Parathyroid adenoma (tissue), 2 donors: ENCODE results near the gene TRMU.

ENCODE experiments used
- H2AFZ ChIP-seq: fragments of 300-600 bp; sonication (generic); one replicate; pipeline ENCODE4 v1.7.0; 2017; ENCODE audit warnings: antibody characterized with exemption, mild to moderate bottlenecking
- H3K27ac ChIP-seq: fragments of 300-600 bp; sonication (generic); one replicate; pipeline ENCODE4 v1.7.0; 2017
- H3K27me3 ChIP-seq: fragments of 300-600 bp; sonication (generic); one replicate; pipeline ENCODE4 v1.7.0; 2017; ENCODE audit warnings: low read length; ENCODE audit not compliant: control insufficient read depth, insufficient read depth
- H3K36me3 ChIP-seq: fragments of 300-600 bp; sonication (generic); one replicate; pipeline ENCODE4 v1.7.0; 2017; ENCODE audit warnings: low read length; ENCODE audit not compliant: control insufficient read depth, insufficient read depth
- H3K4me1 ChIP-seq: fragments of 300-600 bp; sonication (generic); one replicate; pipeline ENCODE4 v1.7.0; 2017; ENCODE audit warnings: control low read depth
- H3K4me2 ChIP-seq: fragments of 300-600 bp; sonication (generic); one replicate; pipeline ENCODE4 v1.7.0; 2017; ENCODE audit warnings: low read length
- H3K4me3 ChIP-seq: fragments of 300-600 bp; sonication (generic); one replicate; pipeline ENCODE4 v1.7.0; 2017; ENCODE audit warnings: low read depth, low read length
- H3K79me2 ChIP-seq: fragments of 300-600 bp; sonication (generic); one replicate; pipeline ENCODE4 v1.7.0; 2017; ENCODE audit warnings: control low read depth
- H3K9ac ChIP-seq: fragments of 300-600 bp; sonication (generic); one replicate; pipeline ENCODE4 v1.7.0; 2017; ENCODE audit warnings: mild to moderate bottlenecking
- H3K9me3 ChIP-seq: fragments of 300-600 bp; sonication (generic); one replicate; pipeline ENCODE4 v1.7.0; 2017; ENCODE audit warnings: low read length; ENCODE audit not compliant: control insufficient read depth
- TF ChIP-seq, protein P1 (sequence below): fragments of 300-600 bp; sonication (generic); IDR thresholded peaks from one replicate; pipeline ENCODE4 v1.7.0; 2017; ENCODE audit warnings: antibody characterized with exemption, mild to moderate bottlenecking
- donor health status: primary hyperparathyroidism.

Gene TRMU

DNA sequence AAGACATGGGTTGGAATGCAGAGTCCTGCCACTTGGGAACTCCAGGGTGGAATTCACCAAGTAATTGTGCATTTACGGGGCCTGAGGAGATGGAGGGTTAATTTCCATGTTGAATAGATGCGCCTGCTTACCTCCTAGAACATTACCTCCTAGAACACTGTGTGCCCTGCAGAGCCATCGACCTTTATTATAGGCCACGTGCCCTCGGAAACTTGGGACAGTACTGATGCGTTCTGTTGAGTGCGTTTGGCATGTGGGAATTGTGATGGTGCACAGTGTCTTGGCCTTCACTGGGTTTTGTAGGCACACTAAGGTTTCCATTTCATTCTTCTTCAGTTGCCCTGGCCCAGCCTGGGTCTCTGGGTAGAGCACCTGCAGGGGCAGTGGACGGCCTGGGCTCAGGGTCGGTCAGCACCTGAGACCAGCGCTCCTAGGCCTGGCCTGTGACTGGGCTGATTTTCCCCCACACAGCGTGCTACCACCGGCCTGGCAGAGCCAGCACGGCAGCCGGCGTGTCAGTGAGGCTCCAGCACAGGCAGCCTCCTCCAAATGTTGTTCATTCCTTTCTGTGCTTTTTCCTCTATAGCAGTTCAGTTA, 12.7 kb downstream of the TRMU start:
- TF ChIP-seq, protein P1, sequence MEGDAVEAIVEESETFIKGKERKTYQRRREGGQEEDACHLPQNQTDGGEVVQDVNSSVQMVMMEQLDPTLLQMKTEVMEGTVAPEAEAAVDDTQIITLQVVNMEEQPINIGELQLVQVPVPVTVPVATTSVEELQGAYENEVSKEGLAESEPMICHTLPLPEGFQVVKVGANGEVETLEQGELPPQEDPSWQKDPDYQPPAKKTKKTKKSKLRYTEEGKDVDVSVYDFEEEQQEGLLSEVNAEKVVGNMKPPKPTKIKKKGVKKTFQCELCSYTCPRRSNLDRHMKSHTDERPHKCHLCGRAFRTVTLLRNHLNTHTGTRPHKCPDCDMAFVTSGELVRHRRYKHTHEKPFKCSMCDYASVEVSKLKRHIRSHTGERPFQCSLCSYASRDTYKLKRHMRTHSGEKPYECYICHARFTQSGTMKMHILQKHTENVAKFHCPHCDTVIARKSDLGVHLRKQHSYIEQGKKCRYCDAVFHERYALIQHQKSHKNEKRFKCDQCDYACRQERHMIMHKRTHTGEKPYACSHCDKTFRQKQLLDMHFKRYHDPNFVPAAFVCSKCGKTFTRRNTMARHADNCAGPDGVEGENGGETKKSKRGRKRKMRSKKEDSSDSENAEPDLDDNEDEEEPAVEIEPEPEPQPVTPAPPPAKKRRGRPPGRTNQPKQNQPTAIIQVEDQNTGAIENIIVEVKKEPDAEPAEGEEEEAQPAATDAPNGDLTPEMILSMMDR: no peak
- Histone ChIP-seq H3K4me3 (no peak overlapping the region), H3K4me1 (no peaks in the 10 kb centered on the region), H3K27ac (no peak overlapping the region), H3K4me2 (no peak overlapping the region), H3K9ac (no peak overlapping the region), H3K9me3 (no peaks in the 10 kb centered on the region), H3K27me3 (no peaks in the 10 kb centered on the region), H3K79me2 (peaks cover 4% of the 10 kb centered on the region), H3K36me3 (no peaks in the 10 kb centered on the region), H2AFZ (no peak overlapping the region)

GRCh38 chr22:46349238-46349637, 13.7 kb downstream of the TRMU start:
- Histone ChIP-seq H3K4me3 (no peak overlapping the region), H3K4me2 (no peak overlapping the region), H3K27me3 (no peaks in the 10 kb centered on the region), H2AFZ (no peak overlapping the region), H3K9me3 (no peaks in the 10 kb centered on the region), H3K9ac (no peak overlapping the region), H3K4me1 (no peaks in the 10 kb centered on the region), H3K36me3 (no peaks in the 10 kb centered on the region), H3K27ac (no peak overlapping the region), H3K79me2 (peaks cover 4% of the 10 kb centered on the region)
- TF ChIP-seq, protein P1: no peak

DNA sequence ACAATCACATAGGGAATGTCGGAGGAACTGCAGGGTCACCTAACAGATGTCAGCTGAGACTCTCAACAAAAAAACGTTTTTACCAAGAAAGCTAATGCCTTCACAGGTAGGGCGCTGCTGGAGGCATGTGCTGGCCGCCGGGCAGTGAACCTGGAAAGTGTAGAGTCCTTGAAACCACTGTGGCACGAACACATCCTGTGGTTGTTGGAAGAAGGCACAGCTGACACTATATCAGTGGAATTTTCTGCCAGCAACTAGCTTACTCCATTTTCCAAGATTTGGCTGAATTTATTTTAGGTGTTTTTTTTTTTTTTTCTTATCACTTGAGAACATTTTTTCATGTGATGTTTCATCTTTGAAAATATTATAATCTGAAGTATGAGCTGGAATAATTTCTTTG, 14.2 kb downstream of the TRMU start:
- H3K79me2 ChIP-seq: peaks cover 4% of the 10 kb centered on the region
- no peaks in the 10 kb centered on the region for H3K27me3 ChIP-seq
- no peaks in the 10 kb centered on the region for H3K4me1 ChIP-seq
- no peak overlapping the region for H3K4me3 ChIP-seq
- no peak overlapping the region for H3K4me2 ChIP-seq
- H2AFZ ChIP-seq: no peak overlapping the region
- no peak overlapping the region for H3K27ac ChIP-seq
- no peaks in the 10 kb centered on the region for H3K9me3 ChIP-seq
- no peaks in the 10 kb centered on the region for H3K36me3 ChIP-seq
- TF ChIP-seq, protein P1: no peak
- no peak overlapping the region for H3K9ac ChIP-seq

DNA sequence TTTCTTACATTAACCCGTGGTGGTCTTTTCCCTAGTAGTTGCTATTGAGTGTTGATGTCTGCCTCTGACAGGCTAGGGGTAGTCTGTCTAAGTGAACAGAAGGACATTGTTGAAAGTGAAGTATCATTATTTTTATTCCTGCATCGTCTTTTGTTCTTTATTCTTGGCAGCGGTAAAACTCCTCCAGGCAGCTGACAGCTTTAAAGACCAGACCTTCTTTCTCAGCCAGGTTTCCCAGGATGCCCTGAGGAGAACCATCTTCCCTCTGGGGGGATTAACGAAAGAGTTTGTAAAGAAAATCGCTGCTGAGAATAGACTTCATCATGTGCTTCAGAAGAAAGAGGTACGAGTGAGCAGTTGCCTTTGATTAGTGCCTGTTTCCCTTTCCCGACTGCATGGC, 14.6 kb downstream of the TRMU start:
- no peaks in the 10 kb centered on the region for H3K27me3 ChIP-seq
- H3K4me2 ChIP-seq: no peak overlapping the region
- H3K36me3 ChIP-seq: no peaks in the 10 kb centered on the region
- H2AFZ ChIP-seq: no peak overlapping the region
- H3K9ac ChIP-seq: no peak overlapping the region
- peaks cover 4% of the 10 kb centered on the region for H3K79me2 ChIP-seq
- H3K9me3 ChIP-seq: no peaks in the 10 kb centered on the region
- H3K4me1 ChIP-seq: no peaks in the 10 kb centered on the region
- no peak overlapping the region for H3K4me3 ChIP-seq
- TF ChIP-seq, protein P1: no peak
- H3K27ac ChIP-seq: no peak overlapping the region

DNA sequence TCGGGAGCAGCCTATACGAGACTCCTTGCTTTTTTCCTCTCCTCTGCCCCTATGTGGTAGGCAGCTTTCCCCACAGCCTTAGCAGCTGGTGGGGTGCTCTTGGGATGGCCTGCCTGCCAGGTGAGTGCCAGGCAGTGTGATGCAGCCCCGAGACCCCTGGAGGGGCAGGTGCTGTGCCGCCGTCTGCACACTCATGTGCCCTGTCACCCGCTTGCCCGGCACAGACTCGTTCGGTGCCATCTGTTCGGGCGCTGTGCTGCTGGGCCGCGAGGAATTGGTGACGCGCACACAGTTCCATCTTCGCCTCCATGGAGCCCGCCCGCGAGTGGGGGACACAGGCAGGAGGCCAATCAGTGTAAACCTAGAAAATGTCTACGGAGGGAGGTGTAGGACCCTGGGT, 15.1 kb downstream of the TRMU start:
- Histone ChIP-seq H3K9me3 (no peaks in the 10 kb centered on the region), H3K4me1 (no peaks in the 10 kb centered on the region), H3K79me2 (peaks cover 4% of the 10 kb centered on the region), H3K27ac (no peak overlapping the region), H3K4me2 (no peak overlapping the region), H3K9ac (no peak overlapping the region), H3K27me3 (no peaks in the 10 kb centered on the region), H3K4me3 (no peak overlapping the region), H2AFZ (no peak overlapping the region), H3K36me3 (no peaks in the 10 kb centered on the region)
- TF ChIP-seq, protein P1: no peak
